Gastroesophageal sphincter (tissue), 4 donors: ENCODE results near the gene TMEM218. TPM values are rescaled to one million over a fixed set of nuclear protein-coding genes. Genes with fewer than 3 reads are reported as not detected.

Experiments
- ATAC-seq: fragments of 150-250 bp; one replicate; pipeline ENCODE4 v1.9.1; 2016; ENCODE audit warnings: mild to moderate bottlenecking, moderate library complexity
- H3K27ac ChIP-seq, 4 donors: fragments of 200-600 bp; sonication (generic) in 3 of 4; 1 replicate in 3 of 4; 2 replicates in 1 of 4; pipeline ENCODE4 v1.5.1; 2016 to 2019
- H3K27me3 ChIP-seq: fragments of 200-600 bp; sonication (generic); one replicate; pipeline ENCODE4 v1.5.1; 2019
- H3K36me3 ChIP-seq, 2 donors: fragments of 200-600 bp; sonication (generic); one replicate each; pipeline ENCODE4 v1.5.1; 2019; ENCODE audit warnings: control low read depth in 1 of 2
- H3K4me1 ChIP-seq, 3 donors: fragments of 200-600 bp; sonication (generic); 1 replicate in 2 of 3; 2 replicates in 1 of 3; pipeline ENCODE4 v1.5.1; 2016 to 2019; ENCODE audit warnings: control low read depth in 2 of 3
- H3K4me3 ChIP-seq, 2 donors: fragments of 200-600 bp; sonication (generic); one replicate each; pipeline ENCODE4 v1.5.1; 2019; ENCODE audit warnings: mild to moderate bottlenecking in 1 of 2, moderate library complexity in 1 of 2
- H3K9me3 ChIP-seq, 3 donors: fragments of 200-600 bp; sonication (generic); one replicate each; pipeline ENCODE4 v1.5.1; 2017 to 2019; ENCODE audit warnings: control low read depth in 2 of 3
- EP300 ChIP-seq: sonication (generic); formaldehyde crosslinking; IDR thresholded peaks from one replicate; pipeline ENCODE4 v1.6.1; 2017; ENCODE audit warnings: antibody characterized with exemption, mild to moderate bottlenecking
- POLR2A ChIP-seq, 2 donors: fragments of 450-650 bp; IDR thresholded peaks; one replicate each; pipeline ENCODE4 v1.6.1; 2017; ENCODE audit warnings: antibody characterized with exemption in 2 of 2, mild to moderate bottlenecking in 2 of 2, moderate library complexity in 1 of 2
- POLR2AphosphoS5 ChIP-seq: sonication (generic); formaldehyde crosslinking; IDR thresholded peaks from one replicate; pipeline ENCODE4 v1.6.1; 2017; ENCODE audit warnings: antibody characterized with exemption
- WGBS, 2 donors: methylation state at CpG; one replicate each; pipeline ENCODE4 v1.1.5; 2018; ENCODE audit warnings: low coverage in 1 of 2; 5-methylcytosine and 5-hydroxymethylcytosine counted together
- total RNA-seq, 4 donors: library from RNA; depleted of rRNA; stranded (reverse); fragments of >200 nt; gene quantifications; one replicate each; pipeline ENCODE4 v1.1.0, GENCODE V29; 2016
- TF ChIP-seq, protein P1 (sequence below), 4 experiments: fragments of 200-600 bp in 2 of 4; fragments of 450-650 bp in 2 of 4; sonication (generic) in 1 of 4; IDR thresholded peaks; one replicate each; pipeline ENCODE4 v1.5.1; 2017 to 2019; ENCODE audit warnings: antibody characterized with exemption in 4 of 4, mild to moderate bottlenecking in 2 of 4, moderate library complexity in 2 of 4

Gene TMEM218
- total RNA-seq, 4 donors from 2014 or later = 14.7 to 20.0 (median 17.3) TPM

DNA sequence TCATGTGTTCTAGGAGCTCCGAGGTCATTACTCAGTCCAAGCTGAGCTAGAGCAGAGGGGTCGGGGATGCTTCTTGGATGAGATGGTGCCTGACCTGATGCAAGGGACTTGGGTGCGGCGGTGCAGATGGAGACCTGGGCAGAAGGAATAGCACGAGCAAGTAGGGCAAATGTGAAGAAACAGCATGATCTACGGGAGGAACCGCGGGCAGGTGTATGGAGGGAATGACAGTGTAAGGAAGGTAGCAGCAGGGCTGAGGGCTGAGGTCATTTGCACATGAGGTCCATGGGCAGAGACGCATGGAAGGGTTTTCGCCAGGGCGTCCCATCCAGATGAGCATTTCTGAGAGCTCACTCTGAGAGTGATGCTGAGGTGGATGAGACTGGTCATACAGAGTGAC is 33.4 kb downstream of the TMEM218 start:
- no peaks in the 10 kb centered on the region for H3K9me3 ChIP-seq
- ATAC-seq = no peak
- 92 to 100% methylated on average over 9 to 10 of the region's 11 CpGs for WGBS, 2 donors
- no peaks in the 10 kb centered on the region for H3K36me3 ChIP-seq
- H3K4me1 ChIP-seq = no peaks in the 10 kb centered on the region
- no peak overlapping the region for H3K4me3 ChIP-seq
- H3K27me3 ChIP-seq = peaks cover 79% of the 10 kb centered on the region
- no peak overlapping the region for H3K27ac ChIP-seq
- no peak for TF ChIP-seq EP300
- TF ChIP-seq POLR2AphosphoS5 = no peak
- TF ChIP-seq POLR2A (IDR thresholded peaks at IDR 0.05) = no peak
- TF ChIP-seq, protein P1, sequence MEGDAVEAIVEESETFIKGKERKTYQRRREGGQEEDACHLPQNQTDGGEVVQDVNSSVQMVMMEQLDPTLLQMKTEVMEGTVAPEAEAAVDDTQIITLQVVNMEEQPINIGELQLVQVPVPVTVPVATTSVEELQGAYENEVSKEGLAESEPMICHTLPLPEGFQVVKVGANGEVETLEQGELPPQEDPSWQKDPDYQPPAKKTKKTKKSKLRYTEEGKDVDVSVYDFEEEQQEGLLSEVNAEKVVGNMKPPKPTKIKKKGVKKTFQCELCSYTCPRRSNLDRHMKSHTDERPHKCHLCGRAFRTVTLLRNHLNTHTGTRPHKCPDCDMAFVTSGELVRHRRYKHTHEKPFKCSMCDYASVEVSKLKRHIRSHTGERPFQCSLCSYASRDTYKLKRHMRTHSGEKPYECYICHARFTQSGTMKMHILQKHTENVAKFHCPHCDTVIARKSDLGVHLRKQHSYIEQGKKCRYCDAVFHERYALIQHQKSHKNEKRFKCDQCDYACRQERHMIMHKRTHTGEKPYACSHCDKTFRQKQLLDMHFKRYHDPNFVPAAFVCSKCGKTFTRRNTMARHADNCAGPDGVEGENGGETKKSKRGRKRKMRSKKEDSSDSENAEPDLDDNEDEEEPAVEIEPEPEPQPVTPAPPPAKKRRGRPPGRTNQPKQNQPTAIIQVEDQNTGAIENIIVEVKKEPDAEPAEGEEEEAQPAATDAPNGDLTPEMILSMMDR (IDR thresholded peaks at IDR 0.05) = no peak

DNA sequence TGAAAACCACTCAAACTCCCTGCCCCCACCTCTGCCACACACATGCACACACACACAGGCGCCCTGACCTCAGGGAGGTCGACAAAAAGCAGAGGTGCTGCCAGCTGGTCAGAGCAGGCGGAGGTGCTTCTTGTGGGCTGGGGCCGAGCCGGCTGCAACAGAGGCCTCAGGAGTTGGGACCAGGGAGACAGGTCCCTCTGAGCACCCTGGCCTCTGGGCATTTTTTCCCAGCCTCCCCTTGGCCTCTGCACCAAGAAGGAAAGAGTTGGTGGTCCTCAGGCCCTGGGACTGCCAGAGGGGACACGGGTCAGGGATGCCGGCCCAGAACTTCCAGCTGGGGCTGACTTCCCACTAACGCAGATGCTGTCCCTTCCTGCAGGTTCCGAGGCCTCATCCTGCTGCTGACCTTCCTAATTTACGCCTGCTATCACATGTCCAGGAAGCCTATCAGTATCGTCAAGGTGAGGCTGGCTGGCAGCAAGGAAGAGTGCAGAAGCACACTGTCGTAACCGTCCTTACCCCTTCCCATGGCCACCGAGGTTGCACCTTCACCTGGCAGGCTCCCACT is 35.0 kb downstream of the TMEM218 start:
- Histone ChIP-seq H3K4me1 (peaks cover 0 to 9% (median 0%) of the 10 kb centered on the region in 3 donors), H3K4me3 (no peak overlapping the region), H3K27ac (no peak overlapping the region), H3K27me3 (peaks cover 79% of the 10 kb centered on the region), H3K36me3 (no peaks in the 10 kb centered on the region), H3K9me3 (no peaks in the 10 kb centered on the region)
- 71 to 95% methylated on average over 1 to 6 of the region's 14 CpGs for WGBS, 2 donors
- no peak for ATAC-seq
- TF ChIP-seq, protein P1 (IDR thresholded peaks at IDR 0.05) = no peak

DNA sequence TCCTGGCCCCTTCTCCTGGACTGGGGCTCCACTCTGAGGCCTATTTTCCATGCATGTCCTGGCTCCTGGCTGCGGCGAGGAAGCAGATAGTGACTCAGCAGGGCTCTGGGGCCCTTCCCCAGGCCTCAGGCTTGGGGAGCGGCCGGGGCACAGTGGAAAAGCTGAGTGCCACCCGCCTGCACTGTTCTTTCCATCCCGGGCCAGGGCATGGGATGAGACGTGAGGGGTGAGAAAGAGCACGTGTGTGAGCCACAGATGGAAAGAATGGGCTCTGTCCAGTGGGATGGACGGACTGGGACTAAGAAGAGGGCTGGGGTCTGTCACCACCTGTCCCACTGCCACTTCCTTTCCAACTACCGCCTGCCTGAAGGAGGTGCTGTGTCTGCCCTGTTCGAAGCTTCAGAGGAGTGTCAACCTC is 35.5 kb downstream of the TMEM218 start:
- peaks cover 0 to 13% (median 2%) of the 10 kb centered on the region in 3 donors for H3K4me1 ChIP-seq
- no peaks in the 10 kb centered on the region for H3K36me3 ChIP-seq
- no peak overlapping the region for H3K4me3 ChIP-seq
- no peak overlapping the region for H3K27ac ChIP-seq
- H3K27me3 ChIP-seq = peaks cover 77% of the 10 kb centered on the region
- H3K9me3 ChIP-seq = no peaks in the 10 kb centered on the region
- WGBS, 2 donors = 60 to 80% methylated on average over 1 to 2 of the region's 11 CpGs
- ATAC-seq = no peak
- TF ChIP-seq POLR2AphosphoS5 = no peak
- TF ChIP-seq POLR2A (IDR thresholded peaks at IDR 0.05) = no peak
- no peak for TF ChIP-seq EP300
- TF ChIP-seq, protein P1 (IDR thresholded peaks at IDR 0.05) = no peak

DNA sequence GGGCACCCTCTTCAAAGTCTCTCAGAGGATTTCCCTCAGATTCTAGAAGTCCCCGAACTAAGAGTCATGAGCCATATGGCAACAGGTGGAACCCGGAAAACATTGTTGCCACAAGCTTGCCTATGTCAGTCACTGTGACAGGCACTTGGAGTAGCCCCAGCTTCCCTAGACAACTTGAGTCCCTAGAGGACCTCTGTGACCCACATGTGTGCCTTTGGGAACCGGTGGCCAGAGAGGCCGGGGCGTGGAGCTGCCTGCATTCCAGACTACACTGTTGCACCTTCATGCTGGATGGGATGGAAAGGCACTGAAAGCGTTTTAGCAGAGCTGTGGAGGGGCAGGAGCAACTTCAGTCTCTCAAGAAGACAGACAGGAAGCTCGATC is 36.2 kb downstream of the TMEM218 start:
- 65% methylated on average over 2 of the region's 7 CpGs; no CpG with 5 or more reads in 1 of the 2 donors for WGBS, 2 donors
- peaks cover 0 to 13% (median 3%) of the 10 kb centered on the region in 3 donors for H3K4me1 ChIP-seq
- H3K27me3 ChIP-seq = peaks cover 75% of the 10 kb centered on the region
- H3K4me3 ChIP-seq = no peak overlapping the region
- ATAC-seq = no peak
- no peaks in the 10 kb centered on the region for H3K36me3 ChIP-seq
- no peak overlapping the region for H3K27ac ChIP-seq
- no peak for TF ChIP-seq POLR2A (IDR thresholded peaks at IDR 0.05)
- TF ChIP-seq, protein P1 (IDR thresholded peaks at IDR 0.05) = no peak
- TF ChIP-seq EP300 = no peak
- no peak for TF ChIP-seq POLR2AphosphoS5
- H3K9me3 ChIP-seq = no peaks in the 10 kb centered on the region

DNA sequence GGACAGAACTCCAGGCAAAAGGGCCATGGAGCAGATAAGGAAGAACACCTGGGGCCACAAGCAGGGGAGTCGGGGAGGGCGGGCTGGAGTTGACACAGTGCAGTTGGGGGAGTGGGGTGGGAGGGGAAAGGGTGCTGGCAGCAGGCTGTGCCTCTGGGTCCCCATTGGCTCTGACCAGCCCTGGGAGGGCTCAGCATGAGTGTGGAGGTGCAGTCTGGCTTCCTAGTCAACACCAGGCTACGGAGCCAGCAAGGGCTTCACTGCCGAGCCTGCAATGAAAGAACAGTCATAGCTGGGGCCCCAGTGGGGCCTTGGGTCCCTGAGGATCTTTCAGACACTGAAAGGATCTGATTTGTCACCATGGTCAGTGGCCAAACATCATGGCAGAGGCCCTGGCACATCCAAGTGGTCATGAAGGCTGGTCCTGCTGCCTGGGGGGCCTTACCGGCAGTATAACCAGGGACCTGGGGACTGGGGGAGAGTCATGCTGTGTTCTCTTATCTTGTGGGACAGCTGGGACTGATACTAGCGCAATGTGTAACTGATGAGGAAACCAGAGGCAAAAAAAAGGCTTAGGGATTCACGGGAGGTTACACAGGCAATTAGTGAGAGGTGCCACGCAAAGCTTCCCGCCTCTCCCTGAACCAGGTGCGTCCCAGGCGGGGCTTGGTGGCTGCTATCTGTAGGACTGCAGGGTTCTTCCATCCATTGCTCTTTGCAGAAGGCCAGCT is 36.8 kb downstream of the TMEM218 start:
- TF ChIP-seq EP300 (no peak), POLR2A (IDR thresholded peaks at IDR 0.05) (no peak), POLR2AphosphoS5 (no peak)
- TF ChIP-seq, protein P1 (IDR thresholded peaks at IDR 0.05) = no peak
- Histone ChIP-seq H3K27me3 (peaks cover 75% of the 10 kb centered on the region), H3K36me3 (no peaks in the 10 kb centered on the region), H3K9me3 (no peaks in the 10 kb centered on the region), H3K27ac (no peak overlapping the region), H3K4me1 (peaks cover 0 to 13% (median 3%) of the 10 kb centered on the region in 3 donors), H3K4me3 (no peak overlapping the region)
- ATAC-seq = no peak
- 60 to 92% methylated on average over 1 to 5 of the region's 11 CpGs for WGBS, 2 donors
